Upper lobe of left lung (tissue), 4 donors: ENCODE data around the gene PRR4.

Experiments used
- POLR2AphosphoS5 ChIP-seq, 2 donors: sonication (generic); formaldehyde crosslinking; IDR thresholded peaks; one replicate each; pipeline ENCODE4 v1.5.1; 2017; ENCODE audit warnings: antibody characterized with exemption in 2 of 2
- TF ChIP-seq, protein P1 (sequence below), 6 experiments: fragments of 450-650 bp in 4 of 6; fragments of 200-600 bp in 2 of 6; sonication (generic) in 2 of 6; IDR thresholded peaks; one replicate each; pipeline ENCODE4 v1.5.1; 2016 to 2019; ENCODE audit warnings: antibody characterized with exemption in 6 of 6

GRCh38 chr12:10807186-10807585 is 42.1 kb downstream of the PRR4 start, which contains the start of gene TAS2R8:
- TF ChIP-seq, protein P1, sequence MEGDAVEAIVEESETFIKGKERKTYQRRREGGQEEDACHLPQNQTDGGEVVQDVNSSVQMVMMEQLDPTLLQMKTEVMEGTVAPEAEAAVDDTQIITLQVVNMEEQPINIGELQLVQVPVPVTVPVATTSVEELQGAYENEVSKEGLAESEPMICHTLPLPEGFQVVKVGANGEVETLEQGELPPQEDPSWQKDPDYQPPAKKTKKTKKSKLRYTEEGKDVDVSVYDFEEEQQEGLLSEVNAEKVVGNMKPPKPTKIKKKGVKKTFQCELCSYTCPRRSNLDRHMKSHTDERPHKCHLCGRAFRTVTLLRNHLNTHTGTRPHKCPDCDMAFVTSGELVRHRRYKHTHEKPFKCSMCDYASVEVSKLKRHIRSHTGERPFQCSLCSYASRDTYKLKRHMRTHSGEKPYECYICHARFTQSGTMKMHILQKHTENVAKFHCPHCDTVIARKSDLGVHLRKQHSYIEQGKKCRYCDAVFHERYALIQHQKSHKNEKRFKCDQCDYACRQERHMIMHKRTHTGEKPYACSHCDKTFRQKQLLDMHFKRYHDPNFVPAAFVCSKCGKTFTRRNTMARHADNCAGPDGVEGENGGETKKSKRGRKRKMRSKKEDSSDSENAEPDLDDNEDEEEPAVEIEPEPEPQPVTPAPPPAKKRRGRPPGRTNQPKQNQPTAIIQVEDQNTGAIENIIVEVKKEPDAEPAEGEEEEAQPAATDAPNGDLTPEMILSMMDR (IDR thresholded peaks at IDR 0.05): no peak
- TF ChIP-seq POLR2AphosphoS5 (IDR thresholded peaks at IDR 0.05): no peak
